Gastrocnemius medialis (tissue), 4 donors: ENCODE data around the gene PAH. TPM values are rescaled to one million over a fixed set of nuclear protein-coding genes. Genes with fewer than 3 reads are reported as not detected.
A peak's percentile ranks its signal among the peaks of the same experiment; 100 is the strongest.

Experiments used
- ATAC-seq, 2 donors: fragments of 150-250 bp; one replicate each; pipeline ENCODE4 v1.9.1; 2016
- DNase-seq, 2 donors: peaks; one replicate each; pipeline ENCODE4 v3.0.0-alpha.2; 2019
- H3K27ac ChIP-seq, 4 donors: fragments of 200-600 bp; sonication (generic); 1 replicate in 1 of 4; 2 replicates in 3 of 4; pipeline ENCODE4 v1.5.1; 2016 to 2018; ENCODE audit warnings: mild to moderate bottlenecking in 2 of 4, moderate library complexity in 1 of 4
- H3K27me3 ChIP-seq, 3 donors: fragments of 200-600 bp; sonication (generic) in 2 of 3; 1 replicate in 1 of 3; 2 replicates in 2 of 3; pipeline versions ENCODE4 v1.5.1 to v1.6.0; 2016 to 2019; ENCODE audit warnings: mild to moderate bottlenecking in 1 of 3, moderate library complexity in 1 of 3
- H3K36me3 ChIP-seq, 2 donors: fragments of 200-600 bp; sonication (generic) in 1 of 2; one replicate each; pipeline ENCODE4 v1.5.1; 2017 to 2018
- H3K4me1 ChIP-seq, 2 donors: fragments of 200-600 bp; sonication (generic) in 1 of 2; one replicate each; pipeline ENCODE4 v1.5.1; 2016 to 2017; ENCODE audit warnings: mild to moderate bottlenecking in 2 of 2
- H3K4me3 ChIP-seq, 4 donors: fragments of 200-600 bp; sonication (generic) in 3 of 4; 1 replicate in 1 of 4; 2 replicates in 3 of 4; pipeline ENCODE4 v1.5.1; 2016 to 2019; ENCODE audit warnings: mild to moderate bottlenecking in 2 of 4
- H3K9me3 ChIP-seq, 3 donors: fragments of 200-600 bp; sonication (generic) in 2 of 3; 1 replicate in 1 of 3; 2 replicates in 2 of 3; pipeline ENCODE4 v1.5.1; 2016 to 2019
- CTCF ChIP-seq, 5 experiments: fragments of 450-650 bp in 3 of 5; fragments of 200-600 bp in 2 of 5; sonication (generic) in 2 of 5; IDR thresholded peaks in 4 of 5; conservative IDR thresholded peaks in 1 of 5; 1 replicate in 4 of 5; 2 replicates in 1 of 5; pipeline ENCODE4 v1.5.1; 2016 to 2019; ENCODE audit warnings: antibody characterized with exemption in 5 of 5, mild to moderate bottlenecking in 3 of 5, moderate library complexity in 3 of 5
- POLR2A ChIP-seq, 2 donors: fragments of 450-650 bp; IDR thresholded peaks; one replicate each; pipeline ENCODE4 v1.6.1; 2017; ENCODE audit warnings: antibody characterized with exemption in 2 of 2, mild to moderate bottlenecking in 2 of 2, moderate library complexity in 2 of 2
- in situ Hi-C, 4 donors: fragments of 200-750 bp; cut with MboI; loops; one replicate each; pipeline versions ENCODE4 v1.15.0 to v1.8.0; 2017; ENCODE audit warnings: low sequenced_read_pairs in 4 of 4
- intact Hi-C: fragments of 100-400 bp; cut with DNase I; formaldehyde crosslinking; loops from one replicate; pipeline ENCODE4 v1.15.1; 2023; ENCODE audit warnings: low total_unique reads
- total RNA-seq, 4 donors: library from RNA; depleted of rRNA; stranded (reverse); fragments of >200 nt; gene quantifications; one replicate each; pipeline versions ENCODE4 v1.1.0 to v1.2.3, GENCODE V29; 2016

Gene PAH
- total RNA-seq, 4 donors from 2014 or later: 1.2 to 3.6 TPM; not detected in 2

- intact Hi-C loops: no loop called here
- H3K27ac ChIP-seq: no peak overlapping the region
- ATAC-seq: no peak
- no peaks in the 10 kb centered on the region for H3K9me3 ChIP-seq
- H3K4me1 ChIP-seq: no peaks in the 10 kb centered on the region
- DNase-seq: no peak
- H3K27me3 ChIP-seq: no peaks in the 10 kb centered on the region
- no peaks in the 10 kb centered on the region for H3K36me3 ChIP-seq
- in situ Hi-C loops: no loop called here
- TF ChIP-seq CTCF (IDR thresholded peaks at IDR 0.05 in 4 of 5, conservative IDR thresholded peaks at IDR 0.05 in 1 of 5): peak in 2 of 5 experiments; percentile 15 to 45
- no peak for TF ChIP-seq POLR2A (IDR thresholded peaks at IDR 0.05)
- no peak overlapping the region for H3K4me3 ChIP-seq
Observed at GRCh38 chr12:102811110-102811737, 105.8 kb downstream of the PAH start.

GRCh38 chr12:102808412-102808811, 108.6 kb downstream of the PAH start:
- no peak overlapping the region for H3K27ac ChIP-seq
- H3K4me1 ChIP-seq: no peaks in the 10 kb centered on the region
- DNase-seq (no peak), ATAC-seq (no peak)
- H3K36me3 ChIP-seq: no peaks in the 10 kb centered on the region
- H3K4me3 ChIP-seq: no peak overlapping the region
- in situ Hi-C loops: no loop called here
- intact Hi-C loops: no loop called here
- TF ChIP-seq CTCF (IDR thresholded peaks at IDR 0.05 in 4 of 5, conservative IDR thresholded peaks at IDR 0.05 in 1 of 5) (no peak), POLR2A (IDR thresholded peaks at IDR 0.05) (no peak)
- H3K27me3 ChIP-seq: no peaks in the 10 kb centered on the region
- H3K9me3 ChIP-seq: no peaks in the 10 kb centered on the region

GRCh38 chr12:102806592-102806991, 110.5 kb downstream of the PAH start:
- Histone ChIP-seq H3K4me1 (no peaks in the 10 kb centered on the region), H3K36me3 (no peaks in the 10 kb centered on the region), H3K27me3 (no peaks in the 10 kb centered on the region), H3K9me3 (no peaks in the 10 kb centered on the region), H3K27ac (no peak overlapping the region), H3K4me3 (no peak overlapping the region)
- intact Hi-C loops: no loop called here
- in situ Hi-C loops: no loop called here
- no peak for TF ChIP-seq CTCF (IDR thresholded peaks at IDR 0.05 in 4 of 5, conservative IDR thresholded peaks at IDR 0.05 in 1 of 5)
- TF ChIP-seq POLR2A (IDR thresholded peaks at IDR 0.05): no peak
- ATAC-seq: no peak
- DNase-seq: no peak

DNA sequence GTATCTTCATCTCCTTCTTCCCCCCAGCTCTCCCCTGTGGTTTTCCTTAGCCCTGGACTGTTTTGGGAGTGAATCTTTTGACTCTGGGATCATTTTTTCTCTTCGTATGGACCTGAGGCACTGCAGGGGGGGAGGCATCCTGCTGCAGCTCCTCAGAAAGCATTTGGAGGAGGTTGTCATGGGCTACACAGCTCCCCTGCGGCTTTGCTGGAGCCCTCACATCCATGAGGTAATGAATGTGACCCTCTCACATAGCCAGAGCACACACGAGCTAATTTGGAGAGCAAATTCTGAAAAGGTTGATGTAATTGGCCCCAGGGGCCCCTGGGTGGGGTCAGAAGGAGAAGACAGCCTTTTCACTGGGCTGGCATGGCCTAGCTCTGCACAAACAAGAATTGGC, 110.9 kb downstream of the PAH start:
- Histone ChIP-seq H3K27me3 (no peaks in the 10 kb centered on the region), H3K4me3 (no peak overlapping the region), H3K4me1 (no peaks in the 10 kb centered on the region), H3K27ac (no peak overlapping the region), H3K9me3 (no peaks in the 10 kb centered on the region), H3K36me3 (no peaks in the 10 kb centered on the region)
- no peak for ATAC-seq
- intact Hi-C loops (no loop called here), in situ Hi-C loops (no loop called here)
- no peak for DNase-seq
- TF ChIP-seq POLR2A (IDR thresholded peaks at IDR 0.05): no peak
- TF ChIP-seq CTCF (IDR thresholded peaks at IDR 0.05 in 4 of 5, conservative IDR thresholded peaks at IDR 0.05 in 1 of 5): no peak

- TF ChIP-seq CTCF (IDR thresholded peaks at IDR 0.05 in 4 of 5, conservative IDR thresholded peaks at IDR 0.05 in 1 of 5) (no peak), POLR2A (IDR thresholded peaks at IDR 0.05) (no peak)
- Histone ChIP-seq H3K27ac (no peak overlapping the region), H3K27me3 (no peaks in the 10 kb centered on the region), H3K4me3 (no peak overlapping the region), H3K4me1 (no peaks in the 10 kb centered on the region), H3K36me3 (no peaks in the 10 kb centered on the region), H3K9me3 (no peaks in the 10 kb centered on the region)
- ATAC-seq: no peak
- in situ Hi-C loops: no loop called here
- DNase-seq: no peak
- intact Hi-C loops: no loop called here
Observed at GRCh38 chr12:102800565-102800964, 116.5 kb downstream of the PAH start.
